Spleen (tissue), 7 donors: ENCODE data around the gene TAS2R31.

ENCODE experiments used
- POLR2AphosphoS5 ChIP-seq, 3 donors: sonication (generic); formaldehyde crosslinking; IDR thresholded peaks; one replicate each; pipeline ENCODE4 v1.5.1; 2017; ENCODE audit warnings: antibody characterized with exemption in 3 of 3
- TF ChIP-seq, protein P1 (sequence below), 11 experiments: fragments of 200-600 bp in 7 of 11; fragments of 450-650 bp in 4 of 11; sonication (generic) in 4 of 11; IDR thresholded peaks in 8 of 11; conservative IDR thresholded peaks in 3 of 11; 1 replicate in 7 of 11; 2 replicates in 4 of 11; pipeline versions ENCODE4 v1.4.0 to v1.8.0; 2016 to 2021; ENCODE audit warnings: antibody characterized with exemption in 11 of 11, inconsistent platforms in 4 of 11, mild to moderate bottlenecking in 1 of 11
- donor health status: DM: no; HTN: no; CAD: no; lungs with moderate emphysema.
- donor health status: DM: no; HTN: no; CAD: no.
- donor health status: DM: no; HTN: no; CAD: no.

DNA sequence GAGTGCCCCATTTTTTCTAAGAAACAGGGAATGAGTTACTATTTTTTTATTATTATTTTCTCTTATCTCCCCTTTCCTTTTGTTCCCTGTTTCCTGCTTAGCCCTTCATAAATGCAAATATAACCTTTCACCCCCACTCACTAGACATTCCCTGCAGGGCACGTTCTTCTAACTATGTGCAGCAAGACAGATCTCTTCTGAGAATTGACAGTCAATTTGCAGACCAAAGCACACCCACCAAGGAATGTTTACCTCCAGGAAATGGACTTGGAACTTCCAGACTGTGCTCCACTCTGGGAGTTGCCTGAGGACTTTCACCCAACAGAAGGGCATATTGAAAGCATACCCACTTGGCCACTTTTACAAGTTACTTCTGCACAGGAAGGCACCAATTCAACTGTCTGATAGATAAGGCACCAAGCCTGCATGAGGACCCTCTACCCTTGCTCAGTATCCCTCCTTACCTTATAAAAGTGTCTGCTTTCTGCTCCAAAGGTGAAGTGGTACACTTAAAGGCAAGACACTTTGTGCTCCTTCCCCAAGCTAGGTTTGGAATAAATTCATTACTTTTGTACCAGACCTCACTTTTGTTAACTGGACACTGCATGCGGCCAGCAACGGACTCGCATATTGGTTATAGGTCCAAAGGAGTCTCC lies 15.3 kb downstream of the TAS2R31 start:
- no peak for TF ChIP-seq POLR2AphosphoS5 (IDR thresholded peaks at IDR 0.05)
- TF ChIP-seq, protein P1, sequence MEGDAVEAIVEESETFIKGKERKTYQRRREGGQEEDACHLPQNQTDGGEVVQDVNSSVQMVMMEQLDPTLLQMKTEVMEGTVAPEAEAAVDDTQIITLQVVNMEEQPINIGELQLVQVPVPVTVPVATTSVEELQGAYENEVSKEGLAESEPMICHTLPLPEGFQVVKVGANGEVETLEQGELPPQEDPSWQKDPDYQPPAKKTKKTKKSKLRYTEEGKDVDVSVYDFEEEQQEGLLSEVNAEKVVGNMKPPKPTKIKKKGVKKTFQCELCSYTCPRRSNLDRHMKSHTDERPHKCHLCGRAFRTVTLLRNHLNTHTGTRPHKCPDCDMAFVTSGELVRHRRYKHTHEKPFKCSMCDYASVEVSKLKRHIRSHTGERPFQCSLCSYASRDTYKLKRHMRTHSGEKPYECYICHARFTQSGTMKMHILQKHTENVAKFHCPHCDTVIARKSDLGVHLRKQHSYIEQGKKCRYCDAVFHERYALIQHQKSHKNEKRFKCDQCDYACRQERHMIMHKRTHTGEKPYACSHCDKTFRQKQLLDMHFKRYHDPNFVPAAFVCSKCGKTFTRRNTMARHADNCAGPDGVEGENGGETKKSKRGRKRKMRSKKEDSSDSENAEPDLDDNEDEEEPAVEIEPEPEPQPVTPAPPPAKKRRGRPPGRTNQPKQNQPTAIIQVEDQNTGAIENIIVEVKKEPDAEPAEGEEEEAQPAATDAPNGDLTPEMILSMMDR (IDR thresholded peaks at IDR 0.05 in 8 of 11, conservative IDR thresholded peaks at IDR 0.05 in 3 of 11) = no peak
